Measurements from ENCODE around the gene SCN2A.

GRCh38 chr2:165240916-165241315, 1.7 kb downstream of the SCN2A start:
- TF ChIP-seq POLR2A (IDR thresholded peaks at IDR 0.05; ENCODE audit: low read depth, low read length) (no peak), POLR2AphosphoS5 (IDR thresholded peaks at IDR 0.05; ENCODE audit: low read depth, low read length) (no peak), TAF1 (IDR thresholded peaks at IDR 0.05; ENCODE audit: borderline replicate concordance, low read depth, low read length) (no peak)

Measured in GM12892 (cell line).